Loucy (cell line): ENCODE results near the gene CREG1.

Experiments
- EZH2phosphoT487 ChIP-seq: fragments of 200-600 bp; IDR thresholded peaks from 2 replicates; pipeline ENCODE4 v1.6.1; 2018; ENCODE audit warnings: antibody characterized with exemption, mild to moderate bottlenecking, moderate library complexity, borderline replicate concordance
- TF ChIP-seq, protein P1 (sequence below): fragments of 200-600 bp; sonication (generic); conservative IDR thresholded peaks from 2 replicates; pipeline ENCODE4 v1.5.1; 2014; ENCODE audit warnings: mild to moderate bottlenecking, antibody characterized with exemption, low read length

DNA sequence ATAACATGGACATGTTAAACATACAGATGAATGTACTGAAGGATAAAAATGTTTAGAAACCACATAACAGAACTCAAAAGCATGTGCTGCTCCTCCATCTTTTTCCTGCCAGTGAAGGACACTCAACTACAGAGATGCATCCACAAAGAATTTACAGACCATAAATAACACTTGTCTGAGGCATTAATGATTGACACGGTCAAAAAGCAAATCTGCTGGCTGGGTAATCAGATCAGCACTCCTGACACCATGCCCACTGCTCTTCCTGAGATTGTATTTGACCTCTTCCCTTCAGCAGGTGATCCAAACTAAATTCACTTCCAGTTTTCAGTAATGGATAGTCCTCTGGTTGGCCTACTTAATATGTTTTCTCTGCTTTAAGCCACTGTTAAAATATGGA lies 6.6 kb downstream of the CREG1 start:
- TF ChIP-seq, protein P1, sequence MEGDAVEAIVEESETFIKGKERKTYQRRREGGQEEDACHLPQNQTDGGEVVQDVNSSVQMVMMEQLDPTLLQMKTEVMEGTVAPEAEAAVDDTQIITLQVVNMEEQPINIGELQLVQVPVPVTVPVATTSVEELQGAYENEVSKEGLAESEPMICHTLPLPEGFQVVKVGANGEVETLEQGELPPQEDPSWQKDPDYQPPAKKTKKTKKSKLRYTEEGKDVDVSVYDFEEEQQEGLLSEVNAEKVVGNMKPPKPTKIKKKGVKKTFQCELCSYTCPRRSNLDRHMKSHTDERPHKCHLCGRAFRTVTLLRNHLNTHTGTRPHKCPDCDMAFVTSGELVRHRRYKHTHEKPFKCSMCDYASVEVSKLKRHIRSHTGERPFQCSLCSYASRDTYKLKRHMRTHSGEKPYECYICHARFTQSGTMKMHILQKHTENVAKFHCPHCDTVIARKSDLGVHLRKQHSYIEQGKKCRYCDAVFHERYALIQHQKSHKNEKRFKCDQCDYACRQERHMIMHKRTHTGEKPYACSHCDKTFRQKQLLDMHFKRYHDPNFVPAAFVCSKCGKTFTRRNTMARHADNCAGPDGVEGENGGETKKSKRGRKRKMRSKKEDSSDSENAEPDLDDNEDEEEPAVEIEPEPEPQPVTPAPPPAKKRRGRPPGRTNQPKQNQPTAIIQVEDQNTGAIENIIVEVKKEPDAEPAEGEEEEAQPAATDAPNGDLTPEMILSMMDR: no peak
- TF ChIP-seq EZH2phosphoT487: no peak
